Skeletal muscle tissue (tissue), 4 donors: Measurements from ENCODE around the gene GASK1A. TPM values are rescaled to one million over a fixed set of nuclear protein-coding genes. Genes with fewer than 3 reads are reported as not detected.
"Not testable (repeated sequence)": the region's sequence is repeated elsewhere in the genome, so short reads cannot be mapped to it uniquely, and the experiment has no call there.

Experiments
- H3K27ac ChIP-seq: one replicate; pipeline ENCODE4 v1.7.0; 2013; ENCODE audit warnings: mild to moderate bottlenecking, low read depth, low read length, inconsistent platforms
- H3K27me3 ChIP-seq, 3 donors: one replicate each; pipeline ENCODE4 v1.7.0; 2013; ENCODE audit warnings: low read length in 3 of 3; ENCODE audit not compliant: control insufficient read depth in 3 of 3, insufficient read depth in 3 of 3
- H3K36me3 ChIP-seq, 3 donors: one replicate each; pipeline ENCODE4 v1.7.0; 2013; ENCODE audit warnings: low read length in 3 of 3; ENCODE audit not compliant: control insufficient read depth in 3 of 3, insufficient read depth in 3 of 3
- H3K4me1 ChIP-seq, 3 donors: one replicate each; pipeline ENCODE4 v1.7.0; 2013; ENCODE audit warnings: low read length in 3 of 3, mild to moderate bottlenecking in 3 of 3; ENCODE audit not compliant: control insufficient read depth in 3 of 3, insufficient read depth in 3 of 3
- H3K4me3 ChIP-seq, 3 donors: one replicate each; pipeline ENCODE4 v1.7.0; 2013; ENCODE audit warnings: low read length in 3 of 3
- H3K9ac ChIP-seq, 3 donors: one replicate each; pipeline ENCODE4 v1.7.0; 2013; ENCODE audit warnings: low read length in 3 of 3, mild to moderate bottlenecking in 3 of 3, moderate library complexity in 2 of 3, low read depth in 1 of 3
- H3K9me3 ChIP-seq, 3 donors: one replicate each; pipeline ENCODE4 v1.7.0; 2013; ENCODE audit warnings: low read length in 3 of 3; ENCODE audit not compliant: control insufficient read depth in 3 of 3
- total RNA-seq: library from RNA; depleted of rRNA; stranded (reverse); fragments of >200 nt; gene quantifications from one replicate; pipeline ENCODE4 v1.2.3, GENCODE V29; 2014
- donor health status: Osteomylitis.

GASK1A gene
- total RNA-seq, 1 donor from 2014 or later, result 12.0 TPM

DNA sequence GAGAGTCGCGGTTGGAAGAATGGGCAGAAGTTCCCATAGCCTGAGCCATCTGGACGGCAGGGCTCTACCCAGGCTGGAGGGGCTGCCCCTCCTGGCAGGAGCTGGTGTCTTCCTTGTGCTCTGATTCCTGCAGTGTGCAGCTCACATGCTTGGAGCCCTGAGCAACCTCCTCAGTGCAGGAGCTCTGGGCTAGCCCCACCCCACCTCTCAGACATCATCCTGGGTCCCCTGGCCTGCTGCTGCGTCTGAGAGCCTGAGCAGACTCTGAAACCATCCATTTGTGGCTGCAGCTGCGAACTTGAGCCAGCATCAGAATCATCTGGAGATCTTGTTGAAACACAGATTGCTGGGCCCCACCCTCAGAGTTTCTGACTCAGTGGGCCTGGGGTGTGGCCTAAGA, 84.0 kb downstream of the GASK1A start:
- no peaks in the 10 kb centered on the region for H3K27me3 ChIP-seq
- H3K9ac ChIP-seq, result no peak overlapping the region
- H3K4me3 ChIP-seq, result no peak overlapping the region
- no peaks in the 10 kb centered on the region for H3K9me3 ChIP-seq
- no peaks in the 10 kb centered on the region for H3K4me1 ChIP-seq
- peaks cover 0 to 3% (median 0%) of the 10 kb centered on the region in 3 donors for H3K36me3 ChIP-seq
- no peak overlapping the region for H3K27ac ChIP-seq

DNA sequence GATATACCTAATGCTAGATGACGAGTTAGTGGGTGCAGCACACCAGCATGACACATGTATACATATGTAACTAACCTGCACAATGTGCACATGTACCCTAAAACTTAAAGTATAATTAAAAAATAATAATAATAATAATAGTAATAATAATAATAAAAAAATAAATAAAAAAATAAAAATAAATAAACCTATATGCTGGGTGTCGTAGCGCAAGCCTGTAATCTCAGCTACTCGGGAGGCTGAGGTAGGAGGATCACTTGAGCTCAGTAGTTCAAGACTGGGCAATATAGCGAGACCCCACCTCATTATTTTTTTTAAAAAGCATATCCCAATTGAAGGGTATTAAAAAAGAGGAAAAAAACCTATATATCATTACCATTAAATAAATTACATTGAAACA, 91.6 kb downstream of the GASK1A start:
- not testable (repeated sequence) for H3K9ac ChIP-seq, H3K4me3 ChIP-seq, H3K9me3 ChIP-seq, H3K4me1 ChIP-seq, H3K27me3 ChIP-seq, H3K36me3 ChIP-seq, H3K27ac ChIP-seq

DNA sequence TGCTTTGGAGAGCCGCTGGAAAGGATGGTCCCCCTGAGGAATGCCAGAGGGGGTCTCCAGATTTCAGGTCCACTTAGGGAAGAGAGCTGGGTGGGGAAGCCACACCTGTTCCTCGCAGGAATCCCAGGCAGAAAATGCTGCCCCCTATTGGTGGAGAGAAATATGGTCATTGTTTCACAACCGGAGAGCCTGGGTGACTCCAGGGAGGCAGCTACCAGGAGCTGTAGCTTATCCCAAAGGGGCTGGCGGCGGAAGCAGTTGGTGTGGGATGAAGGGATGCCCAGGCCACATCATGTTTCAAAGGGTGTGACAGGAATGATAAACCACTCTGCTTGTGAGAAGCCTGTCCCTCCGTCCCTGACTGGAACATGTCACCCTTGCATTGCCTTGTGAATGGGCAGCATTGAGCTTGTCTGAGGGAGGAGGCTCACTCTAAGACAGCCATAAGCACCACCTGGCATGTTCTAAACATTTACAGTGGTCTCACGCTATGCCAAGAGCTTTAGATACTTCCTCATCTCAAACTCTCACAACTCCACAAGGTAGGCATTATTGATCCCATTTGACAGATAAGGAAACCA, 92.3 kb downstream of the GASK1A start:
- H3K36me3 ChIP-seq, result no peaks in the 10 kb centered on the region
- no peak overlapping the region for H3K27ac ChIP-seq
- H3K4me1 ChIP-seq, result no peaks in the 10 kb centered on the region
- no peaks in the 10 kb centered on the region for H3K27me3 ChIP-seq
- peak overlapping the region in 1 of 3 donors; percentile 16 for H3K9ac ChIP-seq
- no peaks in the 10 kb centered on the region for H3K9me3 ChIP-seq
- H3K4me3 ChIP-seq, result no peak overlapping the region

DNA sequence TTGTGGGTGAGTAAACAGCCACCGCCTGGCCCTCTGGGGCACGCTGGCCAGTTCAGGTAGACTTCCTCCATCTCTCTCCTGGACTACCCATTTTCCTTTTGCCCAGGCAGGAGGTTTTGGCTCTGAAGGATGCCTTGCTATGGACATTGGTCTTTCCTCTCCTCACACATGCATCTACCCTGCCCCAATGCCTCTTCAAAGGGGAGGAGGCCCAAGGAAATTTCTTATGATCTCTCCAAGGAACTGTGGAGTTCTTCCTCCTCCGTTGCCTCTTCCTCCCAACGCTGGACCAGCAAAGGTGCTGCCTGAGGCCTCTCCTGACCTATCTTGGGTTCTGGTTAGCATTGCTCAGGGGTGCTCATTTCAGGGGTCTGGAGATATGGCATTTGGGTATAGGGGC, 93.2 kb downstream of the GASK1A start:
- H3K9ac ChIP-seq, result no peak overlapping the region

DNA sequence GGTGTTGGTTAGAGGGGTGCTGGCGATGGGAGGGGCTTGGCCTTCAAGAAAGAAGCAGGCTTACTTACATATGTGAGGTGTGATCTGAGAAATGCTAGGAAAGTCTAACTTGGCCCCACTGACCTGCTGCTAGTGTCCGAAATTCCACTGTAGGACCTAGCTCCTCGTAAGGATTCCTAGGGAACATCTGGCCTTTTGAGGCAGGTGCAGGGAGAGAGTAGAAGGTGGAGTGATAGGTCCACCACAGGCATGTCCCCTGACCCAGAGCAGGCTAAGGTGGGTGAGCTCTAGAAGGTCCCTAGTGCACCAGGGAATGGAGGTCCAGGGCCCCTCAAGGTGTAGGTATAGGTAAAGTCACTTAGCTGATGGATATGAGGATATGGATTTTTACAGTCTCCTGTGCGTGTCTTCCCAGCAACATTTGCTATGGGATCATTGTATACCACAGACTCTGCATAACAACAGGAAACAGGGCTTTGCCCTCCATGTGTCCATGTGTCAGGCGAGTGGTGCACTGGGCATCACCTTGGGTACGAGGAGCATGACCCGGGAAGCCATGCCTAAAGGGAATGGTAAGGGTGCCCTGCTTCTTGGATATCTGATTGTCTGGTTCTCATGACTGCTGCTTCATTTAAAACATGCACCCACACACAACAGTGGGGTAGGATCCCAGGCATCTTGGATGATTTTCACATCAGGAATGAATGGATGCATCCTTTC, 94.2 kb downstream of the GASK1A start:
- no peaks in the 10 kb centered on the region for H3K9me3 ChIP-seq

More for the DNA sequence above, 93.2 kb downstream of the GASK1A start:
- Histone ChIP-seq H3K9me3 (no peaks in the 10 kb centered on the region), H3K4me3 (no peak overlapping the region), H3K36me3 (no peaks in the 10 kb centered on the region), H3K27ac (no peak overlapping the region), H3K4me1 (no peaks in the 10 kb centered on the region), H3K27me3 (no peaks in the 10 kb centered on the region)

DNA sequence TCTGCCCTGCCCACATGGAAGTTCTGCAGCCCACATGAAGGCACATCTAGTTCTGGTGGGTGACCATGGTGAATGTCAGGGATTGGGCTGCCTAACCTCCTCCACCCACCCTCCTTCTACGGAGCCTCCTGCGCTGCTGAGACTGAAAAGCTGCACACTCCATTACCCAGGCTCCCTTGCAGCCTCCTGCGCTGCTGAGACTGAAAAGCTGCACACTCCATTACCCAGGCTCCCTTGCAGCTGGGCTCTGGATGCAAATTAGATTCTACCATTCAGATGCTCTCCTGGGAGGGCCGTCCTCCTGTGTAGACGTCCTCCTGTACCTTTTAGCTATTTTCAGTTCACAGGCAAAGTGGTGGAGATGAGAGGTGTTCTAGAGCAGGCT, 94.7 kb downstream of the GASK1A start:
- Histone ChIP-seq H3K36me3 (peaks cover 2 to 6% (median 5%) of the 10 kb centered on the region in 3 donors), H3K9me3 (no peaks in the 10 kb centered on the region), H3K9ac (no peak overlapping the region), H3K27me3 (no peaks in the 10 kb centered on the region), H3K27ac (no peak overlapping the region), H3K4me3 (no peak overlapping the region), H3K4me1 (no peaks in the 10 kb centered on the region)

More for the DNA sequence above, 94.2 kb downstream of the GASK1A start:
- no peaks in the 10 kb centered on the region for H3K4me1 ChIP-seq
- H3K4me3 ChIP-seq, result no peak overlapping the region
- H3K9ac ChIP-seq, result no peak overlapping the region
- H3K36me3 ChIP-seq, result peaks cover 0 to 2% (median under 1%) of the 10 kb centered on the region in 3 donors
- H3K27ac ChIP-seq, result no peak overlapping the region
- no peaks in the 10 kb centered on the region for H3K27me3 ChIP-seq

DNA sequence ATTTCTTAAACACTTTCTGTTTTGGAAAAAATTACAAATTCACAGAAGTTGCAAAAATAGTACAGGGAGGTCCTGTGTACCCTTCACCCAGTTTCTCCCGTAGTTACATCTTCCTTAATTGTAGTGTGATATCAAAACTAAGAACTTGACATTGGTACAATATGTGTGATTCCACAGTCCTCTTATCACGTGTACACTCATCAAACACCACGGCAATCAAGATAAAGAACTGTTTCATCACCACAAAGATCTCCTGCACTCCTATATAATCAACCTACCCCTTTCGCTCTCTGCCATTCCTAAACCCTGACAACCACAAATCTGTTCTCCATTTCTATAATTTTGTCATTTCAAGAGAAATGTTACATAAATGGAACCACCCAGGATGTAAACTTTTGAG, 95.4 kb downstream of the GASK1A start:
- no peak overlapping the region for H3K27ac ChIP-seq
- no peaks in the 10 kb centered on the region for H3K9me3 ChIP-seq
- H3K9ac ChIP-seq, result no peak overlapping the region
- no peaks in the 10 kb centered on the region for H3K27me3 ChIP-seq
- H3K36me3 ChIP-seq, result peaks cover 6 to 12% (median 12%) of the 10 kb centered on the region in 3 donors
- no peaks in the 10 kb centered on the region for H3K4me1 ChIP-seq
- no peak overlapping the region for H3K4me3 ChIP-seq

DNA sequence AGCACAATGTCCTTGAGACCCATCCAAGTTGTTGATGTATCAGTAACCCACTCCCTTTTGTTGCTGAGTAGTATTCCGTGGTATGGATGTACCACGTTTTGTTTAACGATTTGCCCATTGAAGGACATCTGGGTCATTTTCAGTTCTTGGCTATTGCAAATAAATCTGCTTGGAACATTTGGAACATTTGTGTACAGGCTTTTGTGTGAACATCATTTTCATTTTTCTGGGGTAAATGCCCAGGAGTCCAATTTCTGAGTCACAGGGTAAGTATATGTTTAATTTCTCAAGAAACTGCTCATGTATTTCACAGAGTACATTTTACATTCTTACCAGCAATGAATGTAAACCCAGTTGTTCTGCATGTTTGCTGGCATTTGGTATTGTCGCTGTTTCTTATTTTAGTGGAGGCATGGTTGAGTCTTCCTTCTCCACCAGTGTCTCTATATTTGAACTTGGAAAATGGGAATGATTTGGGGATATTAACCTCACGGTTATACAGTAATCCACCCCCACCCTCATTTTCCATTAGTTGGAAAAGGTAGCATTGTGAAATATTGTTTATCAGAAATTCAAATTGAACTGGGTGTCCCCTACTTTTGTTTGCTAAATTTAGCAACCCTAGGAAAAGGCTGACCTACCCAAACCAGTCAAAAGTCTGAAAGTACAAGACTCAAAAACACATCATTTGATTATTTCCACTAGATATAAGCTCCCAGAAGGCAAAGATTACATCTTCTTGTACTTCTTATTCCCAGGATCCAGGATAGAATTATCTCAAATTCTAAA, 96.0 kb downstream of the GASK1A start:
- Histone ChIP-seq H3K36me3 (peaks cover 12 to 18% (median 15%) of the 10 kb centered on the region in 3 donors), H3K27me3 (no peaks in the 10 kb centered on the region), H3K9ac (no peak overlapping the region)

DNA sequence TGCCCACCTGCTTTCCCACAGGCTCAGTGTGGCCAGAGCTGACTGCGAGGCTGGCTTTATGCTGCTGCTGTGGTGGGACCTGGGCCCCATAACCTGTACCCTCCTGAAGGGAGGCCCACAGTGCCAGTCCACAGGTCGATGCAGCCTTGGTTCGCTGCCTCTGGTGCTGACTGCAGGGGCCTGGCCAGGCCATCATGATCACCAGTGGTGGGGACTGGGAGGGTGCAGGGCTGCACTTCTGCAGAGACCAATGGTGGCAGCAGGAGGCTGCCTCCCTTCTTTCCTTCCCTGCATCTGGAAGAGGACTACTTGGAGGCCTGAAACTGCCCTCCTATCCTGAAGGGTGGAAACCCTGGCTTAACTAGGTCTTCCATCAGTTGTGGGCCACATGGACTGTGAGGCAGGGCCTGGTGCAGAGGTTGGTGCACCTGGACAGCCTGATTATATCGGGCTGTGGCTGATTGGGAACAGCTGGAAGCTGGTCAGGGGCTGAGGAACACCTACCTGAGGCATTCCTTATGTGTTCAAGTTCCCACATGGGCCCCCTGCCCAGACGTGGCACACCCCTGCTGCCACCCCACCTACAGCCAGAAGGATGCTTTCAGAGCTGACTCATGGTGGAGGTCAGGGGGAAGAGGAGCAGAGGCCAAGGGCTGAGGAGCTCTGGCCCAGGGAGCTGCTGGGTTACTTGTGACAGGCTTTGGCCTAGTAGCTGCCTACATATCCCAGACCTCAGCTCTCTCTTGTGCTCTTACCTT, 97.0 kb downstream of the GASK1A start:
- H3K9ac ChIP-seq, result no peak overlapping the region
- peaks cover 22 to 28% (median 25%) of the 10 kb centered on the region in 3 donors for H3K36me3 ChIP-seq
- no peaks in the 10 kb centered on the region for H3K27me3 ChIP-seq
- H3K4me1 ChIP-seq, result no peaks in the 10 kb centered on the region
- no peaks in the 10 kb centered on the region for H3K9me3 ChIP-seq
- no peak overlapping the region for H3K27ac ChIP-seq
- no peak overlapping the region for H3K4me3 ChIP-seq

More for the DNA sequence above, 96.0 kb downstream of the GASK1A start:
- H3K27ac ChIP-seq, result no peak overlapping the region
- no peak overlapping the region for H3K4me3 ChIP-seq
- no peaks in the 10 kb centered on the region for H3K4me1 ChIP-seq
- no peaks in the 10 kb centered on the region for H3K9me3 ChIP-seq
